ENCODE measurements around the gene CRACR2B. TPM values are rescaled to one million over a fixed set of nuclear protein-coding genes. Genes with fewer than 3 reads are reported as not detected.

CRACR2B gene
- total RNA-seq, 1 experiment from 2014 or later, result 132 TPM

GRCh38 chr11:854601-855329 lies 27.0 kb downstream of the CRACR2B start:
- Histone ChIP-seq H3K27me3 (ENCODE audit: control insufficient read depth, insufficient read depth, low read length) (no peaks in the 10 kb centered on the region), H3K27ac (ENCODE audit: low read length) (no peak overlapping the region), H3K4me3 (ENCODE audit: low read depth in 2 of 2, low read length in 2 of 2) (no peak overlapping the region), H3K9me3 (ENCODE audit: control insufficient read depth, insufficient read depth, low read depth, low read length) (no peaks in the 10 kb centered on the region), H3K36me3 (ENCODE audit: control insufficient read depth, insufficient read depth, low read length) (peaks cover 3% of the 10 kb centered on the region; the same call in 1 of the 2 replicates), H3K4me1 (ENCODE audit: control insufficient read depth, insufficient read depth, low read length) (peaks cover 42% of the 10 kb centered on the region)
- in situ Hi-C loops (cut with HindIII; ENCODE audit: low pct_unique_long_range_greater_than_20kb, low sequenced_read_pairs), result no loop called here
- ATAC-seq, result no peak
- no TSS peak for BruUV-seq (replicated peaks)
- ChIA-PET CTCF (no interaction called here), POLR2A (no interaction called here)
- DNase-seq (ENCODE audit: low read depth, low spot score), result no peak
- TF ChIP-seq POLR2AphosphoS5 (IDR thresholded peaks at IDR 0.05; ENCODE audit: low read depth, low read length), result no peak
- TF ChIP-seq SIN3A (IDR thresholded peaks at IDR 0.05; ENCODE audit: borderline replicate concordance, insufficient read depth, low read depth, low read length), result no peak
- no peak for TF ChIP-seq REST (IDR thresholded peaks at IDR 0.05; ENCODE audit: insufficient read depth in 1 of 2, low read depth in 2 of 2, low read length in 1 of 2)
- TF ChIP-seq TCF7L2 (IDR thresholded peaks at IDR 0.05; ENCODE audit: low read depth, low read length), result no peak
- no peak for TF ChIP-seq CTCF (IDR thresholded peaks at IDR 0.05)
- intact Hi-C loops (cut with micrococcal nuclease; ENCODE audit: unreplicated experiment), result no loop called here

GRCh38 chr11:855330-855674 lies 27.6 kb downstream of the CRACR2B start:
- ATAC-seq (no peak), DNase-seq (ENCODE audit: low read depth, low spot score) (no peak)
- Histone ChIP-seq H3K36me3 (ENCODE audit: control insufficient read depth, insufficient read depth, low read length) (0 out of 2 replicates have a peak, but pooled peaks cover under 1% of the 10 kb centered on the region), H3K9me3 (ENCODE audit: control insufficient read depth, insufficient read depth, low read depth, low read length) (no peaks in the 10 kb centered on the region), H3K27ac (ENCODE audit: low read length) (no peak overlapping the region), H3K27me3 (ENCODE audit: control insufficient read depth, insufficient read depth, low read length) (no peaks in the 10 kb centered on the region), H3K4me1 (ENCODE audit: control insufficient read depth, insufficient read depth, low read length) (peaks cover 47% of the 10 kb centered on the region), H3K4me3 (ENCODE audit: low read depth in 2 of 2, low read length in 2 of 2) (no peak overlapping the region)
- TF ChIP-seq REST (IDR thresholded peaks at IDR 0.05; ENCODE audit: insufficient read depth in 1 of 2, low read depth in 2 of 2, low read length in 1 of 2) (no peak), TCF7L2 (IDR thresholded peaks at IDR 0.05; ENCODE audit: low read depth, low read length) (no peak), SIN3A (IDR thresholded peaks at IDR 0.05; ENCODE audit: borderline replicate concordance, insufficient read depth, low read depth, low read length) (no peak), POLR2AphosphoS5 (IDR thresholded peaks at IDR 0.05; ENCODE audit: low read depth, low read length) (no peak), CTCF (IDR thresholded peaks at IDR 0.05) (no peak)
- in situ Hi-C loops (cut with HindIII; ENCODE audit: low pct_unique_long_range_greater_than_20kb, low sequenced_read_pairs) (no loop called here), intact Hi-C loops (cut with micrococcal nuclease; ENCODE audit: unreplicated experiment) (no loop called here)
- CTCF ChIA-PET, result no interaction called here
- no TSS peak for BruUV-seq (replicated peaks)
- POLR2A ChIA-PET, result no interaction called here

Measured in Panc1 (cell line).